Esophagus squamous epithelium (tissue), 4 donors: ENCODE data around the gene AKNA.

Experiments used
- POLR2A ChIP-seq, 4 donors: fragments of 450-650 bp; IDR thresholded peaks; one replicate each; pipeline ENCODE4 v1.6.1; 2017; ENCODE audit warnings: antibody characterized with exemption in 4 of 4, mild to moderate bottlenecking in 4 of 4, moderate library complexity in 3 of 4
- TF ChIP-seq, protein P1 (sequence below), 6 experiments: fragments of 450-650 bp in 4 of 6; fragments of 200-600 bp in 2 of 6; sonication (generic) in 2 of 6; IDR thresholded peaks; one replicate each; pipeline ENCODE4 v1.5.1; 2016 to 2019; ENCODE audit warnings: antibody characterized with exemption in 6 of 6, mild to moderate bottlenecking in 4 of 6, moderate library complexity in 4 of 6

DNA sequence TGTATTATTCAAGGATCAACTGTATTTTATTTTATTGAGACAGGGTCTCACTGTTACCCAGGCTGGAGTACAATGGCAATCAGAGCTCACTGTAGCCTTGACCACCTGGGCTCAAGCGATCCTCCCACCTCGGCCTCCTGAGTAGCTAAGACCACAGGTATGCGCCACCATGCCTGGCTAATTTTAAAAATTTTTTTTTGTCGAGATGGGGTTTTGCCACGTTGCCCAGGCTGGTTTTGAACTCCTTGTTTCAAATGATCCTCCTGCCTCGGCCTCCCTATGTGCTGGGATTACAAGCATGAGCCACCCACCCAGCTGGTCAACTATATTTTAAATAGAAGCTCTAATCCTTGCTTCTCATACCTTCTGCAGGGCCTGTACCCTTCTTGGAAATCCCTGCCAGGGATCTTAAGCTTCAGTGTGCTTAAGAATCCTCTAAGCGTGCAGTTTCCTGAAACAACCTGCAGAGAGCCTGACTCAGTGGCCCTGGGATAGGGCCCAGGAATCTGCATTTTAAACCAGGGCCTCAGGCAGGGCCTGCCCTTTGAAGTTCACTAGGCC, 2.9 kb downstream of the AKNA start:
- TF ChIP-seq, protein P1, sequence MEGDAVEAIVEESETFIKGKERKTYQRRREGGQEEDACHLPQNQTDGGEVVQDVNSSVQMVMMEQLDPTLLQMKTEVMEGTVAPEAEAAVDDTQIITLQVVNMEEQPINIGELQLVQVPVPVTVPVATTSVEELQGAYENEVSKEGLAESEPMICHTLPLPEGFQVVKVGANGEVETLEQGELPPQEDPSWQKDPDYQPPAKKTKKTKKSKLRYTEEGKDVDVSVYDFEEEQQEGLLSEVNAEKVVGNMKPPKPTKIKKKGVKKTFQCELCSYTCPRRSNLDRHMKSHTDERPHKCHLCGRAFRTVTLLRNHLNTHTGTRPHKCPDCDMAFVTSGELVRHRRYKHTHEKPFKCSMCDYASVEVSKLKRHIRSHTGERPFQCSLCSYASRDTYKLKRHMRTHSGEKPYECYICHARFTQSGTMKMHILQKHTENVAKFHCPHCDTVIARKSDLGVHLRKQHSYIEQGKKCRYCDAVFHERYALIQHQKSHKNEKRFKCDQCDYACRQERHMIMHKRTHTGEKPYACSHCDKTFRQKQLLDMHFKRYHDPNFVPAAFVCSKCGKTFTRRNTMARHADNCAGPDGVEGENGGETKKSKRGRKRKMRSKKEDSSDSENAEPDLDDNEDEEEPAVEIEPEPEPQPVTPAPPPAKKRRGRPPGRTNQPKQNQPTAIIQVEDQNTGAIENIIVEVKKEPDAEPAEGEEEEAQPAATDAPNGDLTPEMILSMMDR (IDR thresholded peaks at IDR 0.05): no peak
- no peak for TF ChIP-seq POLR2A (IDR thresholded peaks at IDR 0.05)
